Large intestine (tissue), 3 donors: Measurements from ENCODE around the gene DDX23. TPM values are rescaled to one million over a fixed set of nuclear protein-coding genes. Genes with fewer than 3 reads are reported as not detected.
A peak's percentile ranks its signal among the peaks of the same experiment; 100 is the strongest.

Source experiments
- DNase-seq, 2 donors: peaks; one replicate each; pipeline versions ENCODE4 v3.0.0 to v3.0.0-alpha.2; 2013
- H3K27ac ChIP-seq: one replicate; pipeline ENCODE4 v1.5.1; 2013; ENCODE audit warnings: low read length
- H3K27me3 ChIP-seq: 2 replicates; pipeline ENCODE4 v1.6.1; 2013; ENCODE audit warnings: low read length; ENCODE audit not compliant: control insufficient read depth, insufficient read depth
- H3K36me3 ChIP-seq: 2 replicates; pipeline ENCODE4 v1.6.1; 2013; ENCODE audit warnings: low read length; ENCODE audit not compliant: control insufficient read depth, insufficient read depth
- H3K4me1 ChIP-seq: one replicate; pipeline ENCODE4 v1.6.1; 2013; ENCODE audit warnings: low read length; ENCODE audit not compliant: control insufficient read depth, insufficient read depth
- H3K4me3 ChIP-seq: one replicate; pipeline ENCODE4 v1.5.1; 2013; ENCODE audit warnings: low read length
- H3K9me3 ChIP-seq: one replicate; pipeline ENCODE4 v1.6.1; 2013; ENCODE audit warnings: mild to moderate bottlenecking, low read depth, low read length, moderate library complexity; ENCODE audit not compliant: control insufficient read depth
- WGBS: methylation state at CpG from one replicate; pipeline ENCODE4 v1.1.5; 2013; ENCODE audit warnings: low lambda C conversion rate; ENCODE audit not compliant: insufficient coverage; 5-methylcytosine and 5-hydroxymethylcytosine counted together
- polyA plus RNA-seq: library from polyadenylated mRNA; unstranded; fragments of 120-200 nt; gene quantifications from one replicate; pipeline ENCODE4 v1.2.1, GENCODE V29; 2013

The DDX23 gene
- polyA plus RNA-seq, 1 donor: 90.9 TPM

DNA sequence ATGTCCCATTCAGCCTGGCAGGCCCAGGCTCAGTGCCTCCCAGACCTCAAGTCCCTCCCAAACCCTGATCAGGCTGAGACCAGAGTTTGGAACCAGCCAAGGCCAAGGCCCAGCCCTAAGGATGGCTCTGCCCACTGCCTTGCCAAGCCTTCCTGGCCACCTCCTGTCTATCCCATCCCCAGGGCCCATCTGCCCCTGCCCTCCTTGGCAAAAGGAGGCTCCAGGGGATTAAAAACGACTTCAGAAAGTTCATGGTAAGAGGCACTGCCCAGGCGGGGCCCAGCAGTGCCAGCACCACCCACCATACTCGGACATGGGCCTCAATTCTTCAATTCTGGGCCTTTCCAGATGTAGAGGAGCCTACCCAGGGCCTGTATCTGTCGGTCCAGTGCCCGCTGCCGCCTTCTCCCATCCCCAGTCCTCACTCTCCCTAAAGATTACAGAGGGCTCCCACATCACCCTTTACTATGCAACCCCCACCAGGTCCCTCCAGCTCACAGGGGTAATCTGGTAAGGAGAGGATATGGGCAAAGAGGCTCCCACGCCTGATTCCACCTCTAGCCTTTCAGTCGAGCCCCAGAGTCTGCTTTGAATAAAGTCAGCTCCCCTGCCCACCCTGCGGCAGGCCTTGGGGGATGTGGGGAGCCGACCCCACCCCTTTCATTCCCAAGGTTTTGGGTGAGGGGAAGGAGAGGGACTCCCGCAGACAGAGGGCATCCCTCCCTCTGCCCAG lies 64.0 kb downstream of the DDX23 start:
- peaks cover 14% of the 10 kb centered on the region for H3K4me1 ChIP-seq
- H3K36me3 ChIP-seq: peaks cover 4% of the 10 kb centered on the region
- H3K27ac ChIP-seq: peak overlapping the region; percentile 17
- no peaks in the 10 kb centered on the region for H3K27me3 ChIP-seq
- H3K9me3 ChIP-seq: peaks cover 3% of the 10 kb centered on the region
- peak overlapping the region; percentile 64 for H3K4me3 ChIP-seq
- no CpG with 5 or more reads among the region's 11 CpGs for WGBS
- DNase-seq: no peak

- Histone ChIP-seq H3K27ac (no peak overlapping the region), H3K27me3 (no peaks in the 10 kb centered on the region), H3K4me3 (peak overlapping the region; percentile 64), H3K9me3 (peaks cover 8% of the 10 kb centered on the region), H3K36me3 (peaks cover 11% of the 10 kb centered on the region), H3K4me1 (peaks cover 16% of the 10 kb centered on the region)
- no CpG with 5 or more reads among the region's 7 CpGs for WGBS
- no peak for DNase-seq
These were observed 65.1 kb downstream of the DDX23 start for GRCh38 chr12:48786591-48787544.

GRCh38 chr12:48783432-48783831 lies 68.5 kb downstream of the DDX23 start:
- no peaks in the 10 kb centered on the region for H3K27me3 ChIP-seq
- peaks cover 8% of the 10 kb centered on the region for H3K9me3 ChIP-seq
- H3K36me3 ChIP-seq: peaks cover 16% of the 10 kb centered on the region
- no peak for DNase-seq
- no peak overlapping the region for H3K4me3 ChIP-seq
- WGBS: no CpG with 5 or more reads among the region's 4 CpGs
- peaks cover 19% of the 10 kb centered on the region for H3K4me1 ChIP-seq
- H3K27ac ChIP-seq: no peak overlapping the region

DNA sequence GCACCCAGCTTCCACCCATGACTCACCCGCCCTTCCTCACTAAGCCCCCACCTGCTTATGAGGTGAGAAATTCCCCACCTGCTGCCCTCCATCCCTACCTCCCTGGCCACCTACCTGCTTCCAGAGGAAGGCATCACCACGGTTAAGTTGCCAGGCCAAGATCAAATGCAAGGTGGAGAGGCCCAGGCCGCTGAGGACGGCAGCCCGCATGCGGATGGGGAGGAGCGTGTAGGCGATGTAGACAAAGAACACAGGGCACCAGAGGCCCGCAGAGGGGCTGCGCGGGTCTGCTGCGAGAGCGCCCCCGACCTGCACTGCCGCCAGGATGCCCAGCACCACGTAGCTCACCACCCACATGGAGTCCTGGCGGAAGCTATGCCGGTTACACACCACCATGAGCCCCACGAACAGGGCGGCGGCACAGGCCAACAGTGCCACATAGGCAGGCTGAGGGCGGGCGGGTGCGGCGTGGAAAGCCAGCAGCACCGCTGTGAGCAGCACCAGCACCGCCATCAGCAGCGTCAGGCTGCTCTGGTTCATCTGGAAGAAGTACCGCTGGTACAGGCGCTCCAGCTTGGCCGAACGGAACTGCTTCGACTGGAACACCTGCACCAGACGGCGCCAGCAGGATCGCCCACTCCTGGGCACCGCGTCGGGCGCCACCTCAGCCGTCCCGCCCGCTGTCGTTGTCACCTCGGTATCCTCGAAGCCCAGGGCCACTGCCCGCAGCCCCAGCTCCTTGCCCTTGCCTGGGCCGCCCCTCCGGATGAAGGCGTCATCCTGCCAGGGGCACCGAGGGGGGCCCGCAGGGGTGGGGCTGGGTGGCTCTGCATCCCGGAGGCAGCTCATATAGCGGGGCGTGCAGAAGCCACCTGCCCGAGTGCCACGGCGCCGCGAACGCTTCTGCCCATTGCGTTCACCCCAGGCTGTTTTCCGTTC lies 69.2 kb downstream of the DDX23 start:
- H3K36me3 ChIP-seq: peaks cover 23% of the 10 kb centered on the region
- no CpG with 5 or more reads among the region's 63 CpGs for WGBS
- H3K9me3 ChIP-seq: peaks cover 8% of the 10 kb centered on the region
- DNase-seq: no peak
- H3K4me1 ChIP-seq: peaks cover 19% of the 10 kb centered on the region
- no peak overlapping the region for H3K4me3 ChIP-seq
- no peak overlapping the region for H3K27ac ChIP-seq
- no peaks in the 10 kb centered on the region for H3K27me3 ChIP-seq

- Histone ChIP-seq H3K4me3 (no peak overlapping the region), H3K27me3 (no peaks in the 10 kb centered on the region), H3K27ac (no peak overlapping the region), H3K36me3 (peaks cover 31% of the 10 kb centered on the region), H3K9me3 (peaks cover 8% of the 10 kb centered on the region), H3K4me1 (peaks cover 14% of the 10 kb centered on the region)
- DNase-seq: no peak
- WGBS: no CpG with 5 or more reads among the region's 9 CpGs
These were observed 70.1 kb downstream of the DDX23 start for GRCh38 chr12:48781750-48782456.

- no peaks in the 10 kb centered on the region for H3K27me3 ChIP-seq
- peaks cover 12% of the 10 kb centered on the region for H3K4me1 ChIP-seq
- H3K27ac ChIP-seq: no peak overlapping the region
- DNase-seq: no peak
- H3K9me3 ChIP-seq: peaks cover 8% of the 10 kb centered on the region
- H3K36me3 ChIP-seq: peaks cover 41% of the 10 kb centered on the region
- WGBS: no CpG with 5 or more reads among the region's 11 CpGs
- no peak overlapping the region for H3K4me3 ChIP-seq
These were observed 71.5 kb downstream of the DDX23 start for GRCh38 chr12:48780381-48781025.

DNA sequence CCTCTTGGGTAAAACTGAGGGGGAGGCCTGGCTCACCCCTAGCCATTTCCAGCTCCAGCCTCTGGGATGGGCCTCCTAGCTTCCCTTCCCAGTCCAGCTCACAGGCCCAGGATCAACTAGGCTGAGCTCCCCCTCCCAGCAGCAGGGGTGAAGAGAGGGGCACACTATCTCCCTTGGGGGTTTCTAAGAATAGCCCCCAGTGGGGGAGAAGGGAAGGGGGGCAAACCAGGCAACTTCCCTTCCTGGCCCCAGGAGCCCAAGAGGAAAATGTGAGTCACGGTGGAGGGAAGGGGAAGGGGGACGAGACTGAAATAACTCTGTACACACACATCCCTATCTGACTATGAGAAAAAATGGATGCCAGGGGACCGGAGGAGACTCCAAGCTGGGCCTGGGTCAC lies 72.1 kb downstream of the DDX23 start:
- Histone ChIP-seq H3K9me3 (peaks cover 8% of the 10 kb centered on the region), H3K4me1 (peaks cover 12% of the 10 kb centered on the region), H3K4me3 (no peak overlapping the region), H3K27me3 (no peaks in the 10 kb centered on the region), H3K36me3 (peaks cover 47% of the 10 kb centered on the region), H3K27ac (no peak overlapping the region)
- DNase-seq: peak in 1 of 2 donors; percentile 22
- no CpG with 5 or more reads among the region's 3 CpGs for WGBS
